HepG2 (cell line): ENCODE data around the gene CERT1. TPM values are rescaled to one million over a fixed set of nuclear protein-coding genes. Genes with fewer than 3 reads are reported as not detected.

Experiments used
- AGO2 ChIP-seq: fragments of 200-400 bp; formaldehyde crosslinking; optimal IDR thresholded peaks from 2 replicates; pipeline ENCODE3; 2017; ENCODE audit warnings: mild to moderate bottlenecking, low read depth, low read length, moderate library complexity
- EEA1 ChIP-seq: sonication (generic); formaldehyde crosslinking; IDR thresholded peaks from 2 replicates; pipeline ENCODE4 v1.5.1; 2020; ENCODE audit warnings: mild to moderate bottlenecking, missing genetic modification reagents, borderline replicate concordance
- FOXK1 ChIP-seq: sonication (generic); formaldehyde crosslinking; IDR thresholded peaks from 2 replicates; pipeline ENCODE4 v1.4.0; 2020; ENCODE audit warnings: low read depth, missing genetic modification reagents, borderline replicate concordance
- HNF1A ChIP-seq, 2 experiments: sonication (generic) in 1 of 2; formaldehyde crosslinking in 1 of 2; IDR thresholded peaks; 2 replicates each; pipeline versions ENCODE4 v1.4.0 to v1.6.1; 2016 to 2020; ENCODE audit warnings: borderline replicate concordance in 1 of 2, low read depth in 1 of 2, mild to moderate bottlenecking in 1 of 2, missing genetic modification reagents in 1 of 2
- MIER2 ChIP-seq: IDR thresholded peaks from 2 replicates; pipeline ENCODE4 v1.6.1; 2016; ENCODE audit warnings: missing biosample characterization, missing genetic modification reagents
- TFE3 ChIP-seq: IDR thresholded peaks from 2 replicates; pipeline ENCODE4 v1.6.1; 2016
- U2AF2 ChIP-seq: fragments of 200-400 bp; formaldehyde crosslinking; IDR thresholded peaks from 2 replicates; pipeline ENCODE4 v1.6.1; 2017; ENCODE audit warnings: low read depth, mild to moderate bottlenecking, low read length
- ZNF121 ChIP-seq: sonication (generic); formaldehyde crosslinking; IDR thresholded peaks from 2 replicates; pipeline ENCODE4 v1.5.0; 2020; ENCODE audit warnings: mild to moderate bottlenecking, missing genetic modification reagents
- ZNF280B ChIP-seq: sonication (generic); formaldehyde crosslinking; IDR thresholded peaks from 2 replicates; pipeline ENCODE4 v1.5.0; 2020; ENCODE audit warnings: missing genetic modification reagents, mild to moderate bottlenecking, borderline replicate concordance
- ZNF326 ChIP-seq: sonication (generic); formaldehyde crosslinking; IDR thresholded peaks from 2 replicates; pipeline ENCODE4 v1.4.0; 2020; ENCODE audit warnings: missing genetic modification reagents, borderline replicate concordance
- ZNF503 ChIP-seq: sonication (generic); formaldehyde crosslinking; IDR thresholded peaks from 2 replicates; pipeline ENCODE4 v1.4.0; 2020; ENCODE audit warnings: missing genetic modification reagents
- ZUFSP ChIP-seq: sonication (generic); formaldehyde crosslinking; IDR thresholded peaks from 2 replicates; pipeline ENCODE4 v1.9.0; 2021; ENCODE audit warnings: missing genetic modification reagents, mild to moderate bottlenecking, borderline replicate concordance
- polyA plus RNA-seq, 8 experiments: library from polyadenylated mRNA; depleted of rRNA in 3 of 8; stranded (reverse) in 7 of 8; unstranded in 1 of 8; fragments of >200 nt; fragmentation: Illumina TruSeq in 4 of 8; extraction: Trizol in 4 of 8; gene quantifications; 2 replicates each; pipeline versions ENCODE4 v1.2.1 to v1.2.3, GENCODE V29; 2011 to 2016; ENCODE audit warnings: low read depth in 4 of 8, missing spikeins in 1 of 8, mixed read lengths in 1 of 8; ENCODE audit not compliant: insufficient read depth in 1 of 8
- total RNA-seq, 5 experiments: library from RNA; depleted of rRNA; stranded (reverse); fragments of >200 nt; fragmentation: Illumina TruSeq; extraction: Trizol; gene quantifications; 2 replicates each; pipeline ENCODE4 v1.2.3, GENCODE V29; 2016; ENCODE audit warnings: low read depth in 1 of 5
- TF ChIP-seq, protein P1 (sequence below): sonication (generic); formaldehyde crosslinking; conservative IDR thresholded peaks from 2 replicates; pipeline ENCODE4 v1.4.0; 2020; ENCODE audit warnings: missing genetic modification reagents

CERT1 gene
- total and polyA plus RNA-seq, 2 of the 13 experiments (the other 11 are each of a cell fraction or from before 2014, with no cell fraction given): 8.2 to 12.7 TPM

DNA sequence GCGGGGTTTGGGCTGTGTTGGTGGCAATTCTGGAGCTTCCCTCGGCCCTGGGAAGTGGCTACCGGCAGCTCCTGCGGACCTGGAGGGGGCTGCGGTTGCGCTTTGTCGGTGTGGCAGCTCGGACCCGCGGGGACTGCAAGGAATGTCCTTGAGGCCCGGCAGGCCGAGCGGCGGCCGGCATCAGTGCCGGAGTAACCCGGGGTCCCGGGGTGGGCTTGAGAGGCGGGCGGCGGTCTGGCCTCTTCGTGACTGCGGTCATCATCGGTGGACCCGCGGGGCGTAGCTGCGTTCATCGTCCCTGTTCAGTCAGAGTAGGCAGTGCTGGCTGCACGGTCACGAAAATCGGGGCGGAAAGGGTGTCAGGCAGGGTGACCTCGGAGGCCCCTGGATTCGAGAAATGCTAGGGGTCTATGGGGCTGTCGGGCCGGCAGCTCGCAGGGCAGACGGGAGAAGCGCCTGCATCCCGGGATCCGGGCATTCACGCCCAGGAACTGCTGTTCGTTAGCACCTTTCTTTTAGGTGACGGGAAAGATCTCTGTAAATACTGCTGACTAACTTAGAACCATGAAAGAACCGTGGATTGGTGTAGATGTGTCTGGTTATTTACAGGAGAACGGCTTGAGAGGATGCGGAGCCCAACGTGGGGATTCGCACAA lies 173.9 kb downstream of the CERT1 start (continued):
- TF ChIP-seq HNF1A (IDR thresholded peaks at IDR 0.05; ENCODE audit: low read depth) (no peak), HNF1A (CRISPR knock-in tag; IDR thresholded peaks at IDR 0.05; ENCODE audit: borderline replicate concordance) (no peak), MIER2 (no peak), ZUFSP (CRISPR knock-in tag) (no peak), TFE3 (no peak), ZNF280B (CRISPR knock-in tag) (no peak), ZNF326 (no peak), FOXK1 (CRISPR knock-in tag) (no peak), U2AF2 (no peak), ZNF503 (CRISPR knock-in tag) (no peak), AGO2 (peak; percentile 92), EEA1 (CRISPR knock-in tag) (no peak; the same call in 1 of the 2 replicates), ZNF121 (CRISPR knock-in tag) (no peak)
- TF ChIP-seq, protein P1, sequence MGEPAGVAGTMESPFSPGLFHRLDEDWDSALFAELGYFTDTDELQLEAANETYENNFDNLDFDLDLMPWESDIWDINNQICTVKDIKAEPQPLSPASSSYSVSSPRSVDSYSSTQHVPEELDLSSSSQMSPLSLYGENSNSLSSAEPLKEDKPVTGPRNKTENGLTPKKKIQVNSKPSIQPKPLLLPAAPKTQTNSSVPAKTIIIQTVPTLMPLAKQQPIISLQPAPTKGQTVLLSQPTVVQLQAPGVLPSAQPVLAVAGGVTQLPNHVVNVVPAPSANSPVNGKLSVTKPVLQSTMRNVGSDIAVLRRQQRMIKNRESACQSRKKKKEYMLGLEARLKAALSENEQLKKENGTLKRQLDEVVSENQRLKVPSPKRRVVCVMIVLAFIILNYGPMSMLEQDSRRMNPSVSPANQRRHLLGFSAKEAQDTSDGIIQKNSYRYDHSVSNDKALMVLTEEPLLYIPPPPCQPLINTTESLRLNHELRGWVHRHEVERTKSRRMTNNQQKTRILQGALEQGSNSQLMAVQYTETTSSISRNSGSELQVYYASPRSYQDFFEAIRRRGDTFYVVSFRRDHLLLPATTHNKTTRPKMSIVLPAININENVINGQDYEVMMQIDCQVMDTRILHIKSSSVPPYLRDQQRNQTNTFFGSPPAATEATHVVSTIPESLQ: no peak
